Stimulated activated CD8-positive, alpha-beta memory T cell treated with anti-CD3 and anti-CD28 coated beads, Interleukin-12 subunit alpha, Interleukin-12 subunit beta, amount 100 ng/mL, for 24 hours (primary cell): ENCODE results near the gene ST6GAL1.

Experiments used
- DNase-seq: peaks from one replicate; pipeline ENCODE4 v3.0.0-alpha.2; 2020; ENCODE audit errors: extremely low read depth

ST6GAL1 gene

GRCh38 chr3:186915806-186916796, 14.2 kb upstream of the ST6GAL1 start:
- no peak for DNase-seq

- DNase-seq, result no peak
Observed at GRCh38 chr3:186917512-186918312, 12.6 kb upstream of the ST6GAL1 start.

GRCh38 chr3:186920301-186920700, 10.0 kb upstream of the ST6GAL1 start:
- no peak for DNase-seq

- no peak for DNase-seq
Observed at GRCh38 chr3:186920796-186921195, 9.5 kb upstream of the ST6GAL1 start.

- DNase-seq, result no peak
Observed at GRCh38 chr3:186921578-186921977, 8.7 kb upstream of the ST6GAL1 start.

GRCh38 chr3:186922224-186922623, 8.1 kb upstream of the ST6GAL1 start:
- no peak for DNase-seq

- DNase-seq, result no peak
Observed at GRCh38 chr3:186922790-186923189, 7.5 kb upstream of the ST6GAL1 start.

- DNase-seq, result no peak
Observed at GRCh38 chr3:186923241-186923640, 7.1 kb upstream of the ST6GAL1 start.

GRCh38 chr3:186925826-186926225, 4.5 kb upstream of the ST6GAL1 start:
- DNase-seq, result no peak

- DNase-seq, result no peak
Observed at GRCh38 chr3:186929186-186929585, 1.1 kb upstream of the ST6GAL1 start.

GRCh38 chr3:186929685-186930084, 641 bp upstream of the ST6GAL1 start:
- DNase-seq, result no peak

- DNase-seq, result peak; percentile 14
Observed at GRCh38 chr3:186930641-186931531, 560 bp downstream of the ST6GAL1 start.

GRCh38 chr3:186931532-186932280, 1.4 kb downstream of the ST6GAL1 start:
- peak; percentile 49 for DNase-seq

- DNase-seq, result no peak
Observed at GRCh38 chr3:186932281-186933181, 2.2 kb downstream of the ST6GAL1 start.

GRCh38 chr3:186933816-186934215, 3.5 kb downstream of the ST6GAL1 start:
- DNase-seq, result no peak

- no peak for DNase-seq
Observed at GRCh38 chr3:186935133-186935532, 4.8 kb downstream of the ST6GAL1 start.

- DNase-seq, result no peak
Observed at GRCh38 chr3:186937017-186937875, 6.9 kb downstream of the ST6GAL1 start.

GRCh38 chr3:186938716-186939115, 8.4 kb downstream of the ST6GAL1 start:
- DNase-seq, result no peak

GRCh38 chr3:186939536-186939935, 9.2 kb downstream of the ST6GAL1 start:
- no peak for DNase-seq
